GM12892 (cell line): ENCODE measurements around the gene IL17C.

ENCODE experiments used
- POLR2A ChIP-seq: IDR thresholded peaks from 2 replicates; pipeline ENCODE4 v1.6.1; 2011; ENCODE audit warnings: low read depth, low read length, control low read depth
- POLR2AphosphoS5 ChIP-seq: IDR thresholded peaks from 2 replicates; pipeline ENCODE4 v1.6.1; 2011; ENCODE audit warnings: low read depth, low read length, control low read depth

GRCh38 chr16:88634141-88634993, 4.0 kb upstream of the IL17C start:
- TF ChIP-seq POLR2A, result no peak; the same call in 1 of the 2 replicates
- TF ChIP-seq POLR2AphosphoS5, result no peak
